Activated CD8-positive, alpha-beta memory T cell treated with anti-CD3 and anti-CD28 coated beads, Interleukin-2, amount 10 ng/mL, durations not matched to agents 7 days and 5 days (primary cell): ENCODE results near the gene RECK. TPM values are rescaled to one million over a fixed set of nuclear protein-coding genes. Genes with fewer than 3 reads are reported as not detected.
"Not testable (repeated sequence)": the region's sequence is repeated elsewhere in the genome, so short reads cannot be mapped to it uniquely, and the experiment has no call there.

Experiments
- ATAC-seq: fragments of 150-1000 bp; cut with Tn5 transposase; one replicate; pipeline ENCODE4 v1.10.0; 2021; ENCODE audit warnings: moderate library complexity
- CTCF ChIA-PET: fragments of 350-600 bp; sonication (Branson Sonifier 250); formaldehyde crosslinking; loops from one replicate; lab custom pipeline; 2021; ENCODE audit warnings: antibody characterized with exemption; lab: Charles Lee
- DNase-seq: peaks from one replicate; pipeline ENCODE4 v3.0.0-alpha.2; 2020
- H3K27ac Mint-ChIP-seq: one replicate; pipeline ENCODE4 v1.8.0; 2021; ENCODE audit warnings: mild to moderate bottlenecking, mixed read lengths
- H3K27me3 Mint-ChIP-seq: one replicate; pipeline ENCODE4 v1.8.0; 2021; ENCODE audit warnings: mixed read lengths
- H3K36me3 Mint-ChIP-seq: one replicate; pipeline ENCODE4 v1.8.0; 2021; ENCODE audit warnings: mild to moderate bottlenecking, mixed read lengths
- H3K4me1 Mint-ChIP-seq: one replicate; pipeline ENCODE4 v1.8.0; 2021; ENCODE audit warnings: mixed read lengths
- H3K4me3 Mint-ChIP-seq: one replicate; pipeline ENCODE4 v1.8.0; 2021; ENCODE audit warnings: mild to moderate bottlenecking, moderate library complexity, mixed read lengths
- H3K9me3 Mint-ChIP-seq: one replicate; pipeline ENCODE4 v1.8.0; 2022; ENCODE audit warnings: low read depth, mixed read lengths
- total RNA-seq, 2 experiments: library from RNA; stranded (reverse); gene quantifications; one replicate each; pipeline ENCODE4 v1.2.3, GENCODE V29; 2021

Gene RECK, protein sequence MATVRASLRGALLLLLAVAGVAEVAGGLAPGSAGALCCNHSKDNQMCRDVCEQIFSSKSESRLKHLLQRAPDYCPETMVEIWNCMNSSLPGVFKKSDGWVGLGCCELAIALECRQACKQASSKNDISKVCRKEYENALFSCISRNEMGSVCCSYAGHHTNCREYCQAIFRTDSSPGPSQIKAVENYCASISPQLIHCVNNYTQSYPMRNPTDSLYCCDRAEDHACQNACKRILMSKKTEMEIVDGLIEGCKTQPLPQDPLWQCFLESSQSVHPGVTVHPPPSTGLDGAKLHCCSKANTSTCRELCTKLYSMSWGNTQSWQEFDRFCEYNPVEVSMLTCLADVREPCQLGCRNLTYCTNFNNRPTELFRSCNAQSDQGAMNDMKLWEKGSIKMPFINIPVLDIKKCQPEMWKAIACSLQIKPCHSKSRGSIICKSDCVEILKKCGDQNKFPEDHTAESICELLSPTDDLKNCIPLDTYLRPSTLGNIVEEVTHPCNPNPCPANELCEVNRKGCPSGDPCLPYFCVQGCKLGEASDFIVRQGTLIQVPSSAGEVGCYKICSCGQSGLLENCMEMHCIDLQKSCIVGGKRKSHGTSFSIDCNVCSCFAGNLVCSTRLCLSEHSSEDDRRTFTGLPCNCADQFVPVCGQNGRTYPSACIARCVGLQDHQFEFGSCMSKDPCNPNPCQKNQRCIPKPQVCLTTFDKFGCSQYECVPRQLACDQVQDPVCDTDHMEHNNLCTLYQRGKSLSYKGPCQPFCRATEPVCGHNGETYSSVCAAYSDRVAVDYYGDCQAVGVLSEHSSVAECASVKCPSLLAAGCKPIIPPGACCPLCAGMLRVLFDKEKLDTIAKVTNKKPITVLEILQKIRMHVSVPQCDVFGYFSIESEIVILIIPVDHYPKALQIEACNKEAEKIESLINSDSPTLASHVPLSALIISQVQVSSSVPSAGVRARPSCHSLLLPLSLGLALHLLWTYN
- 1 to 10 TPM; 6.1 to 8.1 TPM for total RNA-seq

DNA sequence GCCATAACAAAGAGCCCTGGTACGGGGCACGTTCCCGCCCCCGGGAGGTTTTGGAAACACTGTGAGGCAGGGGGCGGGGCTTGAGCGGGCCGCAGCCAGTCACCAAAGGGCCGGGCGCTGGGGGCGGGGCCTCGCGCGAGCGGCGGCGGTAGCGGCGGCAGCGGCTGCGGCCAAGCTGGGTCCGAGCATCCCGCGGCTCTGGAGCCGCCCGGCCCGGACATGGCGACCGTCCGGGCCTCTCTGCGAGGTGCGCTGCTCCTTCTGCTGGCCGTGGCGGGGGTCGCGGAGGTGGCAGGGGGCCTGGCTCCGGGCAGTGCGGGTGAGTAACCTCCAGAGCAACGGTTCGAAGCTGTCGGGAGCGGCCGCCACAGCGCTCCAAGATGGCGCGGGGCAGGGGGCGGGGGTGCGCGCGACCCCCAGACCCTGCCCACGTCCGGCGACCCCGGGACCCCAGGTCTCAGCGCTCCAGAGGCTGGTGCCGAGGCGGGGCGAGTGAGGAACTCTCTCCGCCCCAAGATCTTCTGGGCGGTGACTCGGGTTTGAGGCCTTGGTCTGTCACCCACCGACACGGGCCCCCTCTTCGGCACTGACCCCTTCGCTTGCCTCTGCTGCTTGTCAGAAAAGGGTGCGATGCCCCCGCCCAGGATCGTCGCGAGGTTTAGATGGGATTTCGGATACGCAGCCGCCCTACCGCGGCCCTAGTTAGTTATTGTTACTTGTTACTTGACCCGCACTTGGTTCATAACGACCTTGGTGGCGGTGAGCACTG is at the start of gene RECK:
TSS of gene RECK (plus strand) at position 134 of the 769 bp plus-strand sequence. CDS start at position 220, 86 bp downstream.
- peak; percentile 93 for ATAC-seq
- H3K27ac Mint-ChIP-seq = peak within 1 kb of the TSS; percentile 76

DNA sequence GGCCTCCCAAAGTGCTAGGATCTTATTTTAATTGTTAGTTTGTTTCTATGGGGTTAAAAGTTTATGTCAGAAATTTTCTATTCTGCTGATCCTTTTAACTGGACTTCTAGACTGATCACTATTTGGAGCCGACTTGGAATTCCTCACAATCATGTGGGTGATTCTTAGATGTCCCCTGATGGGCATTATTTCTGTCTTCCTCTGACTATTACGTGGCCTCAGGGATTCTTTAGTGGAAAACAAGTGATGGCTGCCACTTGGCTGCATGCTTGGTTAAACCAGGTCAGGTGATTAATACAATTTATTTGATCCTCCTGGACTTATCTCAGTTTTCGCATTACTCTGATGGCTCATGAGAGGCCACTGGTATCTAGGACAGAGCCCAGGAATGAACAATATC is 46.6 kb upstream of the RECK start:
- no peak overlapping the region for H3K4me3 Mint-ChIP-seq
- ATAC-seq (no peak), DNase-seq (no peak)
- H3K4me1 Mint-ChIP-seq = no peaks in the 10 kb centered on the region
- CTCF ChIA-PET = no interaction called here
- peaks cover 65% of the 10 kb centered on the region for H3K27me3 Mint-ChIP-seq
- no peaks in the 10 kb centered on the region for H3K9me3 Mint-ChIP-seq
- H3K27ac Mint-ChIP-seq = no peak overlapping the region
- H3K36me3 Mint-ChIP-seq = no peaks in the 10 kb centered on the region

More for the DNA sequence above, at the start of gene RECK:
- Mint-ChIP-seq H3K27me3 (peaks cover 19% of the 10 kb centered on the region), H3K36me3 (no peaks in the 10 kb centered on the region), H3K9me3 (no peaks in the 10 kb centered on the region), H3K4me1 (peaks cover 33% of the 10 kb centered on the region), H3K4me3 (peak within 1 kb of the TSS; percentile 81)
- DNase-seq = peak; percentile 89
- CTCF ChIA-PET = interaction anchor here (0.6 to 2.9 kb wide), 9 partner anchors 9 to 154 kb away, joined by 3 to 10 read pairs (median 4); partner anchors contain the start of gene CLTA

DNA sequence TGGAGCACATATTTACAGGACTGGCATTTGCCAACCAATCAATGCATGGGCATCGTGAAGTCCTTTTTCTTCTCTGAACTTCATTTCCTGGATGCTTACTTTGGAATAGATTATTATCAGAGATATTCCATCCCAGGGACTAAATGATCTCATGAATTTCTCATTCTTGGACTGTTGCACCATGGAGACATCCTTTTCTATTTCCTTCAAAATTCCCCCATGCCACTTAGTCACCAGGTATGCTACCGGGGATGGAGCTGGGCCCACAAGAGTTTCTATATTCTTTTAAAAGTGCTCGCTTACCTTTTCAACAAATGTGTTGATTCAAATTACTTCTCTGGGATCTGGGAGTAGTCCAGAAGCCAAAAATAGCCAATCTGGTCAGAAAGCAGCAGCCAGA is 43.6 kb upstream of the RECK start:
- H3K4me3 Mint-ChIP-seq, H3K4me1 Mint-ChIP-seq, H3K27ac Mint-ChIP-seq, H3K9me3 Mint-ChIP-seq, ATAC-seq, DNase-seq, H3K36me3 Mint-ChIP-seq: not testable (repeated sequence)
- H3K27me3 Mint-ChIP-seq = peaks cover 58% of the 10 kb centered on the region
- CTCF ChIA-PET = interaction anchor here (0.9 to 2.0 kb wide), 2 partner anchors 30 to 89 kb away, joined by 3 to 6 read pairs; no protein-coding TSS in a partner anchor

DNA sequence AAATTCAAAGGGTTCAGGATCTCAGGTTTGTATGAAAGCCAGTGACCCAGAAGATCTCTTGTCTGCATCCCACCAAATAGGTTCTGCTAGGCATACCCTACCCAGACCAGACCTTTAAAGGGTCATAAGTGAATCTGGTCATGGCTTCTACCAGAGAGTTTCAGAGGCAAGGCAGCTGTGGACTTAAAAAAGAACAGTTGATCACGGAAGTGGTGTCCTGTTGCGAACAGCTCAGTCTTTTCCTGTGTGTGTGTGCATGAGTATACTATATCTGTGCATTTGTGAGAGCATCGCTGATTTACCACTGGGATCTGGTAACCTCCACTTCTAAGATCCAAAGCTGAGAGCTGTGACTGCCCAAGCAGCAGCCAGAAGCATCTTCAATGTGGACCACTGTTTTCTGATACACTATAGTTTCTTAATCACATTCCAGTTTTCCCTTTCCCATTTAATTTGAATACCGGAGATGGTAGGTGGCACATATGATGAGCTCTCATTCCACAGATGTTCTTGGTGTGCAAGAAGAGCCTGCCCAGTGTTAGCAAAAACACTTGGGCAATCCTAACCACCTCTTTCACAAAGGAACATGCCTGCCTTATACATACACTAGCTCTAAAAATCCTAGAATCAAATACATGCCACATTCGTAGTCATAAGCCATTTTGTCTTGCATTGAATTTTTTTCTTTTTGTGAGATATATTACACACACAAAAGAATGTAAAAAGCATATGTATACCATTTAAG is 42.6 kb upstream of the RECK start:
- Mint-ChIP-seq H3K36me3 (no peaks in the 10 kb centered on the region), H3K27me3 (peaks cover 50% of the 10 kb centered on the region), H3K4me1 (no peaks in the 10 kb centered on the region), H3K4me3 (no peak overlapping the region), H3K9me3 (no peaks in the 10 kb centered on the region), H3K27ac (no peak overlapping the region)
- CTCF ChIA-PET = interaction anchor here (1.2 to 2.6 kb wide), 4 partner anchors 11 to 29 kb away, joined by 3 to 12 read pairs (median 5); no protein-coding TSS in a partner anchor
- ATAC-seq (no peak), DNase-seq (no peak)

DNA sequence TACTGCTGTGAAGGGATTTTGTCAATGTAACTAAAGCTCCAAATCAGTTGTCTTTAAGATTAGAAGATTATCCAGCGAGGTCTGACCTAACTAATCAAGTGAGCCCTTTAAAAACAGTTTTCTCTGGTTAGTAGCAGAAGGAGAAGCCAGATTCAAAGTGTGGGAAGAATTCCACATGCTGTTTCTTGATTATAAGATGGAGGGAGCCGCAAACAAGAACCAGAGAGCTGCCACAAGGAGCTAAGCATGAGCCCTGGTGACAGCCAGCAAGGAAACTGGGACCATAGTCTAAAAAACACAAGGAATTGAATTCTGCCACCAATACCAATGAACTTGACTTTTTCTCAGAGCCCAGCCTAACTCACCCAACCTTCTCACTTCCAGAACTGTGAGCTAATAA is 41.8 kb upstream of the RECK start:
- Mint-ChIP-seq H3K27ac (no peak overlapping the region), H3K4me1 (no peaks in the 10 kb centered on the region), H3K36me3 (no peaks in the 10 kb centered on the region), H3K9me3 (no peaks in the 10 kb centered on the region), H3K4me3 (no peak overlapping the region), H3K27me3 (peaks cover 50% of the 10 kb centered on the region)
- no peak for ATAC-seq
- no peak for DNase-seq
- CTCF ChIA-PET = interaction anchor here (1.2 to 2.6 kb wide), 4 partner anchors 10 to 28 kb away, joined by 3 to 12 read pairs (median 5); no protein-coding TSS in a partner anchor

DNA sequence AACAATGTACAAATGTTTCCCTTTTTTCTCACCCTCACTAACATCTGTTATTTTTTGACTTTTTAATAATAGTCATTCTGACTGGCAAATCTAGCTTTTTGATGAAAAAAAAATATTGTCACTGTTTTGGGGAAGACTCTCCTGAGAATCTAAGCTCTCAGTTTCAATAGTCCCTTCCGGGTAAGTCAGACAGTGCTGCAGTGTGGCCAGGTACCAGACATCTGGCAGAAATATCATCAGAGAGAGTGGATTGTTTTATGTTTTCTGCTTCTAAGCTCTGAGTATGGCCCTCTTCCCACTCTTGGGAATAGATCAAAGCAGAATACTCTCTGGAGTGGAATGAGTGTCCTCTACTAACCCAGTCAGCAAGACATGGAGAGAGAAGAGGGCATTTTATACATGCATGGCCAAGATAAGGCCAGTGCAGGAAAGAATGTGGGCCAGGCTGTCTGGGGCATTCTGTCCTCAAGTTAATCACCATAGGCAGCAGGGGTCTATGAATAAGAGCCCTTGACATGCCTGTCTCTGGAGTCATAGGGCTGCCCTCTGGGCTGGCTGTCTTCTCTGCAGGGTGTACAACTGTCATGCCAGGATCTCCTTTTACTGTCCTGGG is 40.2 kb upstream of the RECK start:
- Mint-ChIP-seq H3K36me3 (no peaks in the 10 kb centered on the region), H3K27me3 (peaks cover 46% of the 10 kb centered on the region), H3K27ac (no peak overlapping the region), H3K4me3 (no peak overlapping the region), H3K4me1 (no peaks in the 10 kb centered on the region), H3K9me3 (no peaks in the 10 kb centered on the region)
- CTCF ChIA-PET = interaction anchor here (2.6 kb wide), 1 partner anchor 12 kb away, joined by 12 read pairs; no protein-coding TSS in a partner anchor
- ATAC-seq (no peak), DNase-seq (no peak)

DNA sequence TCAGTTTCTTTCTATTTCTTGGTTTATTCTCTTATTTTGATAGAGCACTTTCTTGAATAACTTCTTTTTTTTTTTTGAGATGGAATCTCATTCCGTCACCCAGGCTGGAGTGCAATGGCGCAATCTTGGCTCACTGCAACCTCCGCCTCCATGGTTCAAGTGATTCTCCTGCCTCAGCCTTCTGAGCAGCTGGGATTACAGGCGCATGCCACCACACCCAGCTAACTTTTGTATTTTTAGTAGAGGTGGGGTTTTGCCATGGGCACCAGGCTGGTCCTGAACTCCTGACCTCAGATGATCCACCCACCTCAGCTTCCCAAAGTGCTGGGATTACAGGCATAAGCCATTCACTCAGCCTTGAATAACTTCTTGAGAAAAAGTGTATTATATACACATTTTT is 39.7 kb upstream of the RECK start:
- H3K27ac Mint-ChIP-seq, H3K36me3 Mint-ChIP-seq, H3K4me3 Mint-ChIP-seq, H3K9me3 Mint-ChIP-seq, DNase-seq, H3K4me1 Mint-ChIP-seq, ATAC-seq, CTCF ChIA-PET: not testable (repeated sequence)
- H3K27me3 Mint-ChIP-seq = peaks cover 45% of the 10 kb centered on the region

DNA sequence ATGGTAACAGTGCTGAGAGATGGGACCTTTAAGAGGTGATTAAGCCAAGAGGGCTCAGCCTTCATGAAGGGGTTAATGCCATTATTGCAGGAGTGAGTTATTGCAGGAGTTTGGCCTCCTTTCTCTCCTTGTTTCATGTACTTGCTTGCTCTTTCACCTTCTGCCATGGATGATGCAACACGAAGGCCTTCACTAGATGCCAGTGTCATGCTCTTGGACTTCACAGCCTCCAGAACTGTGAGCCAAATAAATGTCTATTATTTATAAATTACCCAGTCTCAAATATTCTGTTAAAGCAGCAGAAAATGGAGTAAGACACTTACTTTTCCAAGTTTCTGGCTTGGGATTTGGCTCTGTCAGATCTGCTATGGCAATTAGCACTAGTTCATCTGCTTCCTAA is 38.4 kb upstream of the RECK start:
- Mint-ChIP-seq H3K4me3 (no peak overlapping the region), H3K9me3 (no peaks in the 10 kb centered on the region), H3K27me3 (peaks cover 50% of the 10 kb centered on the region), H3K27ac (no peak overlapping the region), H3K4me1 (no peaks in the 10 kb centered on the region), H3K36me3 (no peaks in the 10 kb centered on the region)
- CTCF ChIA-PET = no interaction called here
- DNase-seq (no peak), ATAC-seq (no peak)

DNA sequence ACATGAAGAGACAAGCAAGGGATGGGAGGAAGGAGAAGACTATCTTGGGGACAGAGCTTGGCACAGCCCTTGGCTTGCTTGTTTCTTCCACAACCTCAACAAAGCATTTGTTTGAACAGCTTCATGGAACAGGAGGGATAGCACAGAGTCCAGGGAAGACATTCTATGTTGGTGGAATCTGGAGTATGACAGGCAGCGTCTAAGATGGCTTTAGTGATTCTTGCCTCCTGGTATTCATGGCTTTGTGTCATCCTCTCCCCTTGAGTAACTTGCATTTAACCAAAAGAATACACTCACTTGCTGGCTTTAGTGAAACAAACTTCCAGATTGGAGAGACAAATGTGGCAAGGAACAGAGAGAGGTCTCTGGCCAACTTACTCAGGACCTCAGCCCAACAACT is 30.8 kb upstream of the RECK start:
- Mint-ChIP-seq H3K4me1 (peaks cover 19% of the 10 kb centered on the region), H3K9me3 (no peaks in the 10 kb centered on the region), H3K36me3 (peaks cover 6% of the 10 kb centered on the region), H3K4me3 (no peak overlapping the region), H3K27me3 (peaks cover 60% of the 10 kb centered on the region), H3K27ac (no peak overlapping the region)
- DNase-seq (no peak), ATAC-seq (no peak)
- CTCF ChIA-PET = interaction anchor here (1.3 to 6.6 kb wide), 3 partner anchors 14 to 60 kb away, joined by 3 to 59 read pairs (median 30); no protein-coding TSS in a partner anchor

DNA sequence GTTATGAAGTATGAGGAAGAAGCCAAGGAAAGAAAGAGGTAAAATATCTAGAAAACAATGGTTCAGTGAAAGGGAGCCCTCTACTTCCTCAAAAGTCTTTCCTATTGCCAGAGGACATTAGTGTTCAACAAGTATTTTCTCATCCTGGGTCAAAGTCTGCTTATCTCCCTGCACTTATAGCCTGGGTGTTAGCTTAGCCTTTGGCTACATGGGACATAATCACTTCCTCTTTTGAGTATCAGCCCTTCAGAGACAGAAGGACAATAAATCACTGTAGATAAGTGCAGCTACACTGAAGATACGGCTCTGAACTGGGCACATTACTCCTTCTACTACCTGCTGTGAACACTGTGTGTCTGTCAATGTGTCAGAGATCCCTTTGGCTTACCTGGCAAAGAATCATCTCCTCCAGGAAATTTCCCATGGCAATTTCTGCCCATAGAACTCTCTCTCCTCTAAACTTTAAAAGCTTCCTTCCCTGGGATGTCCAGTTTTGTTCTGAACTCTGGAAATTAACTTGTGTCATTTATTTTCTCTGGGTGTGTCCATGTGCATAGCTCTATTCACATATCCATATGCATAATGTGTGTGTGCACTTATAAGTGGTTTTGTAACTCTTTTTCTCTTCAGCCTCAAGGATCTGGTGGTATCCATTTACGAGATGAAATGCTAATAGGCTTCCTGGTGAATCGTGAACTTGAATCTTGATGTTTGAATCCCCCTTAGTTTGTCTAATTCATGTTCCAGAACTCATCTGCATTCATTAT is 30.0 kb upstream of the RECK start:
- Mint-ChIP-seq H3K27ac (peak overlapping the region; percentile 0), H3K36me3 (peaks cover 6% of the 10 kb centered on the region), H3K27me3 (peaks cover 65% of the 10 kb centered on the region), H3K4me3 (no peak overlapping the region), H3K9me3 (no peaks in the 10 kb centered on the region), H3K4me1 (peaks cover 19% of the 10 kb centered on the region)
- DNase-seq (no peak), ATAC-seq (no peak)
- CTCF ChIA-PET = interaction anchor here (0.9 to 6.6 kb wide), 7 partner anchors 13 to 160 kb away, joined by 3 to 59 read pairs (median 4); no protein-coding TSS in a partner anchor

DNA sequence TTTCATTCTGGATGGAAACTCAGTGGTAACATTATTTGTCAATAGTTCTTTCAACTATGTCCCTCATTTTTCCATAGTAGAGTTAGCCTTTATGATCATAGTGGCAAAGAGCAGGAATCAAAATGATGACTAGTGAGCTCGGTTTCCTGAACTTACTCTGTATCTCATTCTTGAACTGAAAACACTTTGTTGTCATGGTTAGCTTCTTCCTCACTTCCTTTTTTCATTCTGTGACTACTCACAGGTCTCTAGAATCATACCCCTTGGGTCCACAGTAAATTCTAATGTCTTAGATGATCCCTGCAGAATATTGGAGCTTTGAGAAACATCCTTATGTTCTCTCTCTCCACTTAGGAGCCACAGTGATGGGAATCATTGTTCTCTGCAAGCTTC is 29.4 kb upstream of the RECK start:
- H3K27me3 Mint-ChIP-seq = peaks cover 64% of the 10 kb centered on the region
- peaks cover 19% of the 10 kb centered on the region for H3K4me1 Mint-ChIP-seq
- no peak overlapping the region for H3K4me3 Mint-ChIP-seq
- CTCF ChIA-PET = interaction anchor here (0.9 to 6.6 kb wide), 8 partner anchors 12 to 160 kb away, joined by 3 to 59 read pairs (median 4); no protein-coding TSS in a partner anchor
- H3K9me3 Mint-ChIP-seq = no peaks in the 10 kb centered on the region
- H3K36me3 Mint-ChIP-seq = peaks cover 6% of the 10 kb centered on the region
- peak overlapping the region; percentile 0 for H3K27ac Mint-ChIP-seq
- DNase-seq (no peak), ATAC-seq (peak; percentile 48)
